ENCODE results near the gene OPN4. TPM values are rescaled to one million over a fixed set of nuclear protein-coding genes. Genes with fewer than 3 reads are reported as not detected.

The OPN4 gene
- total RNA-seq, 1 experiment from 2014 or later = not detected

GRCh38 chr10:86662186-86663045, 8.1 kb downstream of the OPN4 start:
- DNase-seq (ENCODE audit: low read depth) = no peak

GRCh38 chr10:86663046-86663345, 8.6 kb downstream of the OPN4 start:
- no peak for DNase-seq (ENCODE audit: low read depth)

- no peak for DNase-seq (ENCODE audit: low read depth)
These were observed 9.4 kb downstream of the OPN4 start for GRCh38 chr10:86663576-86664339.

GRCh38 chr10:86664341-86665217, 10.2 kb downstream of the OPN4 start:
- no peak for DNase-seq (ENCODE audit: low read depth)

- DNase-seq (ENCODE audit: low read depth) = no peak
These were observed 10.9 kb downstream of the OPN4 start for GRCh38 chr10:86665218-86665607.

GRCh38 chr10:86665868-86666267, 11.5 kb downstream of the OPN4 start:
- DNase-seq (ENCODE audit: low read depth) = no peak

GRCh38 chr10:86666538-86666937, 12.2 kb downstream of the OPN4 start:
- no peak for DNase-seq (ENCODE audit: low read depth)

- DNase-seq (ENCODE audit: low read depth) = no peak
These were observed 13.3 kb downstream of the OPN4 start for GRCh38 chr10:86667421-86668181.

- peak; percentile 69 for DNase-seq (ENCODE audit: low read depth)
These were observed 14.2 kb downstream of the OPN4 start, which contains the start of gene LDB3 for GRCh38 chr10:86668297-86669165. LDB3 (plus strand) TSS chr10:86668511; CDS start chr10:86668692, 181 bp downstream.

GRCh38 chr10:86670290-86670811, 16.0 kb downstream of the OPN4 start:
- DNase-seq (ENCODE audit: low read depth) = no peak

GRCh38 chr10:86670876-86671275, 16.5 kb downstream of the OPN4 start:
- DNase-seq (ENCODE audit: low read depth) = no peak

- no peak for DNase-seq (ENCODE audit: low read depth)
These were observed 17.1 kb downstream of the OPN4 start for GRCh38 chr10:86671419-86671818.

GRCh38 chr10:86671985-86672710, 17.8 kb downstream of the OPN4 start:
- DNase-seq (ENCODE audit: low read depth) = no peak

GRCh38 chr10:86673216-86673826, 19.0 kb downstream of the OPN4 start:
- DNase-seq (ENCODE audit: low read depth) = no peak

GRCh38 chr10:86673827-86674581, 19.7 kb downstream of the OPN4 start:
- no peak for DNase-seq (ENCODE audit: low read depth)

GRCh38 chr10:86674912-86675311, 20.6 kb downstream of the OPN4 start:
- no peak for DNase-seq (ENCODE audit: low read depth)

GRCh38 chr10:86677374-86677773, 23.0 kb downstream of the OPN4 start:
- no peak for DNase-seq (ENCODE audit: low read depth)
